Neural cell (in vitro differentiated cells): Measurements from ENCODE around the gene MVK.

Source experiments
- CTCF ChIP-seq: fragments of 450-650 bp; IDR thresholded peaks from 2 replicates; pipeline ENCODE4 v1.5.1; 2014; ENCODE audit warnings: antibody characterized with exemption, mild to moderate bottlenecking, moderate library complexity; ENCODE audit not compliant: poor library complexity, severe bottlenecking
- SMC3 ChIP-seq: fragments of 450-650 bp; conservative IDR thresholded peaks from 2 replicates; pipeline ENCODE4 v1.6.1; 2014; ENCODE audit warnings: antibody characterized with exemption, mild to moderate bottlenecking, moderate library complexity; ENCODE audit not compliant: poor library complexity

- TF ChIP-seq CTCF: no peak
- no peak for TF ChIP-seq SMC3
Measured at GRCh38 chr12:109567967-109568366, 5.6 kb upstream of the MVK start.
